HEK293T (cell line): ENCODE results near the gene IQSEC1.

Experiments
- CTCF ChIA-PET: fragments of 350-600 bp; formaldehyde crosslinking; extraction: SDS; loops from one replicate; lab custom pipeline; 2021; ENCODE audit warnings: antibody characterized with exemption, inconsistent platforms; lab: Yijun Ruan, JAX
- POLR2A ChIA-PET: fragments of 350-600 bp; formaldehyde crosslinking; extraction: SDS; loops from one replicate; lab custom pipeline; 2020; ENCODE audit warnings: antibody characterized with exemption, inconsistent platforms; lab: Yijun Ruan, JAX
- DNase-seq: peaks from one replicate; pipeline ENCODE4 v3.0.0; 2012; ENCODE audit warnings: mixed read lengths; ENCODE audit errors: extremely low spot score
- ARNT ChIP-seq: fragments of 450-650 bp; IDR thresholded peaks from 2 replicates; pipeline ENCODE4 v1.6.1; 2017; ENCODE audit warnings: mild to moderate bottlenecking
- BHLHE40 ChIP-seq: fragments of 450-650 bp; IDR thresholded peaks from 2 replicates; pipeline ENCODE4 v1.6.1; 2016; ENCODE audit warnings: mild to moderate bottlenecking, moderate library complexity, borderline replicate concordance
- CTBP1 ChIP-seq: fragments of 450-650 bp; IDR thresholded peaks from 2 replicates; pipeline ENCODE4 v1.6.1; 2016; ENCODE audit warnings: borderline replicate concordance
- ELF4 ChIP-seq: fragments of 450-650 bp; IDR thresholded peaks from 2 replicates; pipeline ENCODE4 v1.6.1; 2017; ENCODE audit warnings: antibody characterized with exemption
- FOXA1 ChIP-seq: fragments of 450-650 bp; IDR thresholded peaks from 2 replicates; pipeline ENCODE4 v1.6.1; 2016; ENCODE audit warnings: mild to moderate bottlenecking
- FOXK2 ChIP-seq: fragments of 450-650 bp; IDR thresholded peaks from 2 replicates; pipeline ENCODE4 v1.6.1; 2016; ENCODE audit warnings: mild to moderate bottlenecking
- FOXM1 ChIP-seq: fragments of 450-650 bp; IDR thresholded peaks from 2 replicates; pipeline ENCODE4 v1.6.1; 2017; ENCODE audit warnings: mild to moderate bottlenecking, borderline replicate concordance
- HDGF ChIP-seq: fragments of 450-650 bp; IDR thresholded peaks from 2 replicates; pipeline ENCODE4 v1.6.1; 2017; ENCODE audit warnings: antibody characterized with exemption, borderline replicate concordance
- L3MBTL2 ChIP-seq: fragments of 450-650 bp; conservative IDR thresholded peaks from 2 replicates; pipeline ENCODE4 v1.6.1; 2016; ENCODE audit warnings: mild to moderate bottlenecking
- LEF1 ChIP-seq: fragments of 450-650 bp; IDR thresholded peaks from 2 replicates; pipeline ENCODE4 v1.6.1; 2017; ENCODE audit warnings: mild to moderate bottlenecking, borderline replicate concordance
- NFRKB ChIP-seq: fragments of 450-650 bp; IDR thresholded peaks from 2 replicates; pipeline ENCODE4 v1.6.1; 2016; ENCODE audit warnings: mild to moderate bottlenecking, moderate library complexity
- PKNOX1 ChIP-seq: fragments of 450-650 bp; IDR thresholded peaks from 2 replicates; pipeline ENCODE4 v1.6.1; 2016
- SP1 ChIP-seq: fragments of 450-650 bp; IDR thresholded peaks from 2 replicates; pipeline ENCODE4 v1.6.1; 2017
- SUZ12 ChIP-seq: fragments of 450-650 bp; IDR thresholded peaks from 2 replicates; pipeline ENCODE4 v1.6.1; 2016; ENCODE audit warnings: mild to moderate bottlenecking
- TARDBP ChIP-seq: fragments of 450-650 bp; IDR thresholded peaks from 2 replicates; pipeline ENCODE4 v1.6.1; 2016
- ZNF384 ChIP-seq: fragments of 450-650 bp; IDR thresholded peaks from 2 replicates; pipeline ENCODE4 v1.6.1; 2016

The IQSEC1 gene

DNA sequence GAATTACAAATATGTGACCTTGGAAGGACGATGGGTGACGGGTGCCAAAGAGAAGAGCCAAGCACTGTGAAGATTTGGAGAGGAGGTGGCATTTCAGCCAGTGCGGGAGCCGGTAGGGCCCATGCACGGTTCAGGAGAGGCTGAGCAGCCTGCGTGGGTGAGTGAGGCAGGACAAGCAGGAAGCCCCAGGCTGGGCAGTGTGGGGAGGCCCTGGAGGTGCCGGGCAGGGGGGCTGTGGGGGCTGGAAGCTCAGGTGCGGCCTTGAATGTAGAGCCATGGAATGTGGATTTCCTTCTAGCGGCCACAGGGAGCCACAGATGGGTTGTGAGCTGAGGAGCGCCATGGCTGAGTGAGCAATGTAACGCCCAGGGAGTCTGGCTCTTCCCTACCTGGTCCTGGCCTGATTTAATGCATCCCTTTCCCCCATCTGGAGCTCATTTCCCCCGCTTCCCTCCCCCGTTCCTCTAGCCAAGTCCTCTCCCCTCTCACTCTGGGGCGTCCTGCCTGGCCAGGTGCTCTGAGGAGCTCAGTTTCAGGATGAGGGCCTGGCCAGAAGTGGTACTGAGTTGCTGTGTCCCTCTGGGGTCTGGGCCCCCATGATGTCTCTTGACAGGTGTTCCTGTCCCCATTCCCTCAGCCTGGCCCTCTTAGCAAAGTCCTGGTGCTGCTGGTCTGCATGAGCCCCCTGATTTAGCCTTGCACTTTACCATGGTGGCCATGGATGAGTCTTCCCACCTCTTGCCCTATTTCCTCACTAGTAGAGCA is 41.8 kb upstream of the IQSEC1 start:
- ChIA-PET CTCF (no interaction called here), POLR2A (no interaction called here)
- DNase-seq = no peak
- TF ChIP-seq NFRKB = no peak
- no peak for TF ChIP-seq FOXA1
- no peak for TF ChIP-seq SUZ12
- TF ChIP-seq ZNF384 = no peak
- no peak for TF ChIP-seq FOXK2
- no peak for TF ChIP-seq LEF1
- no peak for TF ChIP-seq ELF4
- TF ChIP-seq ARNT = no peak
- TF ChIP-seq TARDBP = no peak
- TF ChIP-seq CTBP1 = no peak
- TF ChIP-seq HDGF = no peak
- no peak for TF ChIP-seq SP1
- TF ChIP-seq PKNOX1 = no peak
- TF ChIP-seq FOXM1 = no peak
- no peak for TF ChIP-seq L3MBTL2
- no peak for TF ChIP-seq BHLHE40

DNA sequence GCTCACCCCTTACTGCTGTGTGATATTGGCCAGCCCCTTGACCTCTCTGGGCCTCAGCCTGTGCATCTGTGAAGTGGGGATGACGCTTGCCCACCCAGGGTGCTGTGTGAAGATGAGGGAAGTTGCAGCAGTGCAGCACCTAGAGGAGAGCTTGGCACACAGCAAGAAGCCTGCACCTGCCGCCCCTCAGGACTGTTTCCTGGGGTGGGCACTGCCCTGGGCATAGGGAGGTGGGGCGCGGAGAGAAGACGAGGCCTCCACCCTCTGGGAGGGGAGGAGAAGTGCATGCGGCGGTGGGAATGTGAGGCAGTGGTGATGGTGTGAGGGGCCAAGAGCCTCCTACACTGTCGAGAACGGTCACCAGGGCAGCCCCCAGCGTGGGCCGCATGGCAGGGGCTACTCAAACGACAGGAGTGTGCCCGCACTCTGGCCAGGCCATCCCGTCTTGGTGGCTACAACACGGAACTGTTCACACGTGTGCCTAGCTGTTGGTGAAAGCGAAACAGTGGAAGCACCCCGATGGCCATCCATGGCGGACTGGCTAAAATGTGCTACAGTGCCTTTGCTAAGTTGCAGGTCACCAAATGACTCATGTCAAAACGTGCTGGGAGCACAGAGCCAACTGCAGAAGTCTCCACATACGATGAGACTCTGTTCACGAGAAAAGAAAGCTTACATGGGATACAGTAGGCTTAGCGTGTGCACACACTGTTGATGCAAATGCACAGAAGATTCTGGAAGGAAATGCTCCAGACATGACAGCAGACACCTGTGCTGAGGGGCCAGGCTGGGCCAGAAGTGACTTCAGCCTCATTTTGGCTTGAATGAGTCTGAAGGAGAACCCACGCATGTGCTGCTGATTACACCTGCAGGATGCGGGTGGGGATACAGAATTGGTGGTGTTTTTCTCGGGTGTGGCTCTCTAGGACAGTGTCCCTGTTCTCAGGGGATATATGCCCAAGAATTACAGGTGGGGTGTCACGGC is 40.4 kb upstream of the IQSEC1 start:
- ChIA-PET POLR2A (no interaction called here), CTCF (no interaction called here)
- TF ChIP-seq BHLHE40 (no peak), SUZ12 (no peak), FOXA1 (no peak), ZNF384 (no peak), L3MBTL2 (no peak), HDGF (no peak), NFRKB (no peak), CTBP1 (no peak), TARDBP (no peak), FOXK2 (no peak), PKNOX1 (no peak), LEF1 (no peak)
- no peak for DNase-seq

DNA sequence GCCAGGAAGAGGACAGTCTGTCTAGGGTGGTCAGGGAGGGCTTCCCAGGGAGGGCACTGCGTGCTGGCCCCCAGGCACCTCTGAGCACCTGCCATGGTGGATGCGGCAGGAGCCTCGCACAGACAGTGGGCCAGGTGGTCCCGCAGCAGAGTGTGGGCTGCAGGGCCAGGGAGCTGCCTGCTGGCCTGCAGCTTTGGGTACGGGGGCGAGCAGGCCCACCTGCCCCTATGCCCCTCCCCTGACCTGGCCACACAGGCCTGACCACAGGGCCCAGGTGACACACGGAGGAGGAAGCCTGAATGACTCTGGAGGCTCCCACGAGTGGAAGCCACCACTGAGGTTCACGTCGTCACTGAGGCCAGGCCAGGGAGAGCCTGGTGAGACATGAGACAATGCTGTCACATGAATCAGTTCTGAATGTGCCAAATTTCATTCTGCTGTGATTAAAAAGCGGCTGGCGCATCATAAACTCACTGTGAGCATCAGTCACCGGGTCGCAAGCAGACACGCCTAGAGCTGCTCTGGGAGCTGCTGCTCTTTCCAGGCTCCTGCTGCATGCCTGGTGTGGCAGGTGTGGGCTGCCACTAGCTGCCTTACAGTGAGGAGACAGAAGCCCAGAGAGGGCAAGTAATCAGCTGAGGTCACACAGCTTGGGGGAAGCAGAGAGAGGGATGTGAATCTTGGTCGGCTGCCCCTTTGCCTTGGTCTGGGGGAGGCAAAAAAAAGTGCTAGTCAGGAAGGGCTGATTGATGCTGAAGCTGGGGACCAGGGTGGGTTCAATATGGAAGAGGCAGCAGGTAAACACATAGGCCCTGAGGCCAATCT is 39.5 kb upstream of the IQSEC1 start:
- CTCF ChIA-PET = interaction anchor here (1.0 to 1.1 kb wide), 2 partner anchors 9 to 19 kb away, joined by 3 read pairs; no protein-coding TSS in a partner anchor
- POLR2A ChIA-PET = no interaction called here
- TF ChIP-seq NFRKB (no peak), SP1 (no peak), CTBP1 (no peak)
- no peak for DNase-seq

- POLR2A ChIA-PET = no interaction called here
- DNase-seq = no peak
- TF ChIP-seq ELF4 (no peak), CTBP1 (no peak), BHLHE40 (no peak), ARNT (no peak), PKNOX1 (no peak), NFRKB (no peak), ZNF384 (no peak), SUZ12 (no peak), FOXA1 (no peak), L3MBTL2 (no peak), HDGF (no peak), SP1 (no peak), FOXM1 (no peak), FOXK2 (no peak), TARDBP (no peak), LEF1 (no peak)
- CTCF ChIA-PET = interaction anchor here (1.0 to 1.1 kb wide), 2 partner anchors 10 to 19 kb away, joined by 3 read pairs; no protein-coding TSS in a partner anchor
Observed at GRCh38 chr3:13111873-13112520, 38.8 kb upstream of the IQSEC1 start.
